ENCODE data around the gene CARD18.
A peak's percentile ranks its signal among the peaks of the same experiment; 100 is the strongest.

CARD18 gene

GRCh38 chr11:105139669-105140068, at the start of gene CARD18:
TSS of gene CARD18 (minus strand) at chr11:105139769. CDS start at chr11:105139726, 43 bp downstream.
- no peak for DNase-seq

GRCh38 chr11:105183987-105184386, 44.4 kb upstream of the CARD18 start:
- no peak for DNase-seq

GRCh38 chr11:105183426-105183825, 43.9 kb upstream of the CARD18 start:
- no peak for DNase-seq

GRCh38 chr11:105181521-105181920, 42.0 kb upstream of the CARD18 start:
- no peak for DNase-seq

- peak; percentile 53 for DNase-seq
Measured at GRCh38 chr11:105181100-105181499, 41.5 kb upstream of the CARD18 start.

GRCh38 chr11:105179542-105180278, 40.1 kb upstream of the CARD18 start:
- no peak for DNase-seq

GRCh38 chr11:105177658-105178057, 38.1 kb upstream of the CARD18 start:
- DNase-seq: peak; percentile 81

GRCh38 chr11:105168457-105168856, 28.9 kb upstream of the CARD18 start:
- DNase-seq: peak; percentile 60

- DNase-seq: no peak
Measured at GRCh38 chr11:105167244-105167643, 27.7 kb upstream of the CARD18 start.

- DNase-seq: no peak
Measured at GRCh38 chr11:105164208-105164607, 24.6 kb upstream of the CARD18 start.

- no peak for DNase-seq
Measured at GRCh38 chr11:105162506-105162905, 22.9 kb upstream of the CARD18 start.

GRCh38 chr11:105158436-105158835, 18.9 kb upstream of the CARD18 start:
- no peak for DNase-seq

- no peak for DNase-seq
Measured at GRCh38 chr11:105156720-105157119, 17.2 kb upstream of the CARD18 start.

GRCh38 chr11:105156231-105156630, 16.7 kb upstream of the CARD18 start:
- DNase-seq: no peak

- DNase-seq: no peak
Measured at GRCh38 chr11:105155679-105156078, 16.1 kb upstream of the CARD18 start.

GRCh38 chr11:105153392-105153791, 13.8 kb upstream of the CARD18 start:
- no peak for DNase-seq

GRCh38 chr11:105152560-105152959, 13.0 kb upstream of the CARD18 start:
- no peak for DNase-seq

- peak; percentile 62 for DNase-seq
Measured at GRCh38 chr11:105152021-105152512, 12.5 kb upstream of the CARD18 start.

- no peak for DNase-seq
Measured at GRCh38 chr11:105149477-105149876, 9.9 kb upstream of the CARD18 start.

GRCh38 chr11:105148241-105148640, 8.7 kb upstream of the CARD18 start:
- DNase-seq: peak; percentile 40

GRCh38 chr11:105144887-105145286, 5.3 kb upstream of the CARD18 start:
- DNase-seq: peak; percentile 71

GRCh38 chr11:105142167-105142566, 2.6 kb upstream of the CARD18 start:
- DNase-seq: no peak

GRCh38 chr11:105137286-105137685, 2.3 kb downstream of the CARD18 start:
- peak; percentile 59 for DNase-seq

- DNase-seq: no peak
Measured at GRCh38 chr11:105135883-105136282, 3.7 kb downstream of the CARD18 start.
